GM23338 (cell line): Measurements from ENCODE around the gene TINAG. TPM values are rescaled to one million over a fixed set of nuclear protein-coding genes. Genes with fewer than 3 reads are reported as not detected.

Experiments used
- ATAC-seq: fragments of 200-7000 bp; cut with Tn5 transposase; 3 replicates; pipeline ENCODE4 v1.9.1; 2020
- DNase-seq: peaks from one replicate; pipeline ENCODE4 v3.0.0-alpha.2; 2015; ENCODE audit warnings: low spot score
- H2AFZ ChIP-seq: fragments of 200-600 bp; sonication (generic); 2 replicates; pipeline ENCODE4 v1.8.0; 2016; ENCODE audit warnings: antibody characterized with exemption, mild to moderate bottlenecking, moderate library complexity
- H3F3A ChIP-seq: fragments of 200-600 bp; sonication (generic); replicated peaks from 2 replicates; pipeline ENCODE4 v1.8.0; 2017; ENCODE audit warnings: antibody characterized with exemption, mixed run types, low read depth
- H3K27ac ChIP-seq: fragments of 200-600 bp; sonication (generic); 2 replicates; pipeline ENCODE4 v1.6.1; 2016; ENCODE audit warnings: low read depth
- H3K27me3 ChIP-seq: fragments of 200-600 bp; sonication (generic); 2 replicates; pipeline ENCODE4 v1.8.0; 2016; ENCODE audit warnings: mild to moderate bottlenecking, mixed run types, moderate library complexity; ENCODE audit not compliant: insufficient read depth
- H3K36me3 ChIP-seq: fragments of 200-600 bp; sonication (generic); 2 replicates; pipeline ENCODE4 v1.8.0; 2016; ENCODE audit warnings: mild to moderate bottlenecking; ENCODE audit not compliant: insufficient read depth
- H3K4me1 ChIP-seq: fragments of 200-600 bp; sonication (generic); 2 replicates; pipeline ENCODE4 v1.8.0; 2016; ENCODE audit warnings: mild to moderate bottlenecking, moderate library complexity; ENCODE audit not compliant: insufficient read depth
- H3K4me2 ChIP-seq: fragments of 200-600 bp; sonication (generic); 2 replicates; pipeline ENCODE4 v1.7.1; 2017; ENCODE audit warnings: mixed run types
- H3K4me3 ChIP-seq: fragments of 200-600 bp; sonication (generic); 2 replicates; pipeline ENCODE4 v1.6.1; 2016; ENCODE audit warnings: mixed run types
- H3K79me2 ChIP-seq: fragments of 200-600 bp; sonication (generic); replicated peaks from 2 replicates; pipeline ENCODE4 v1.8.0; 2017; ENCODE audit warnings: mild to moderate bottlenecking; ENCODE audit not compliant: insufficient read depth
- H3K9me2 ChIP-seq: fragments of 200-600 bp; sonication (generic); 2 replicates; pipeline ENCODE4 v1.8.0; 2017; ENCODE audit not compliant: insufficient read depth
- H4K20me1 ChIP-seq: fragments of 200-600 bp; sonication (generic); replicated peaks from 2 replicates; pipeline ENCODE4 v1.8.0; 2017; ENCODE audit warnings: mild to moderate bottlenecking; ENCODE audit not compliant: insufficient read depth
- H3K27ac Mint-ChIP-seq: 2 replicates; pipeline ENCODE4 v1.8.0; 2020; ENCODE audit warnings: inconsistent platforms, mild to moderate bottlenecking, moderate library complexity, mixed read lengths
- H3K27me3 Mint-ChIP-seq: 3 replicates; pipeline ENCODE4 v1.8.0; 2022; ENCODE audit warnings: low read depth, mild to moderate bottlenecking, moderate library complexity, mixed read lengths, inconsistent platforms; ENCODE audit not compliant: insufficient read depth, poor library complexity
- H3K36me3 Mint-ChIP-seq: 3 replicates; pipeline ENCODE4 v1.8.0; 2021; ENCODE audit warnings: low read depth, mild to moderate bottlenecking, inconsistent platforms, moderate library complexity, mixed read lengths
- H3K4me1 Mint-ChIP-seq: 3 replicates; pipeline ENCODE4 v1.8.0; 2020; ENCODE audit warnings: mild to moderate bottlenecking, inconsistent platforms, mixed read lengths
- H3K4me3 Mint-ChIP-seq: 3 replicates; pipeline ENCODE4 v1.8.0; 2021; ENCODE audit warnings: moderate library complexity, mild to moderate bottlenecking, inconsistent platforms, mixed read lengths
- H3K9me3 Mint-ChIP-seq: 3 replicates; pipeline ENCODE4 v1.8.0; 2020; ENCODE audit warnings: moderate library complexity, mild to moderate bottlenecking, inconsistent platforms, mixed read lengths
- CREB1 ChIP-seq: fragments of 250-450 bp; sonication (Bioruptor Pico); IDR thresholded peaks from 2 replicates; pipeline ENCODE4 v1.5.0; 2020; ENCODE audit warnings: low read depth, mild to moderate bottlenecking, moderate library complexity
- CTCF ChIP-seq, 2 experiments: fragments of 200-600 bp in 1 of 2; sonication (generic) in 1 of 2; conservative IDR thresholded peaks; 2 replicates each; pipeline versions ENCODE4 v1.5.1 to v1.6.1; 2016 to 2017; ENCODE audit warnings: antibody characterized with exemption in 2 of 2, low read depth in 2 of 2, mild to moderate bottlenecking in 2 of 2, moderate library complexity in 1 of 2
- ETS1 ChIP-seq: IDR thresholded peaks from 2 replicates; pipeline ENCODE4 v1.6.1; 2016; ENCODE audit warnings: antibody characterized with exemption
- EZH2 ChIP-seq: fragments of 200-600 bp; sonication (generic); IDR thresholded peaks from one replicate; pipeline ENCODE4 v1.8.0; 2017; ENCODE audit warnings: antibody characterized with exemption, mild to moderate bottlenecking, low read depth; ENCODE audit not compliant: unreplicated experiment
- EZH2phosphoT487 ChIP-seq: fragments of 200-600 bp; sonication (generic); IDR thresholded peaks from one replicate; pipeline ENCODE4 v1.8.1; 2018; ENCODE audit warnings: antibody characterized with exemption; ENCODE audit not compliant: unreplicated experiment
- JUNB ChIP-seq: IDR thresholded peaks from one replicate; pipeline ENCODE4 v1.6.1; 2016; ENCODE audit warnings: antibody characterized with exemption; ENCODE audit not compliant: unreplicated experiment
- NANOG ChIP-seq: IDR thresholded peaks from 2 replicates; pipeline ENCODE4 v1.6.1; 2016; ENCODE audit warnings: antibody characterized with exemption, borderline replicate concordance
- POLR2AphosphoS5 ChIP-seq: IDR thresholded peaks from 2 replicates; pipeline ENCODE4 v1.6.1; 2016; ENCODE audit warnings: antibody characterized with exemption, low read depth
- ZNF114 ChIP-seq: fragments of 250-450 bp; sonication (Bioruptor Pico); IDR thresholded peaks from 2 replicates; pipeline ENCODE4 v1.5.0; 2020; ENCODE audit warnings: mild to moderate bottlenecking, moderate library complexity
- ZNF331 ChIP-seq: fragments of 250-450 bp; sonication (Bioruptor Pico); IDR thresholded peaks from 2 replicates; pipeline ENCODE4 v1.5.0; 2020; ENCODE audit warnings: low read depth, mild to moderate bottlenecking, moderate library complexity
- ZNF462 ChIP-seq: fragments of 250-450 bp; sonication (Bioruptor Pico); IDR thresholded peaks from 2 replicates; pipeline ENCODE4 v1.5.0; 2020; ENCODE audit warnings: mild to moderate bottlenecking, moderate library complexity
- polyA plus RNA-seq: library from polyadenylated mRNA; unstranded; fragments of >200 nt; fragmentation: Nextera tagmentation; extraction: Ambion mirVana; gene quantifications from 2 replicates; pipeline ENCODE4 v1.2.1, GENCODE V29; 2016
- total RNA-seq: library from RNA; depleted of rRNA; stranded (reverse); fragments of >200 nt; shearing (Covaris generic); gene quantifications from 2 replicates; pipeline ENCODE4 v1.2.3, GENCODE V29; 2014

The TINAG gene
- total and polyA plus RNA-seq, 2 experiments from 2014 or later = not detected

GRCh38 chr6:54262499-54262898, 45.7 kb upstream of the TINAG start:
- no peak overlapping the region for H3K27ac ChIP-seq
- Mint-ChIP-seq H3K27me3 (no peaks in the 10 kb centered on the region), H3K9me3 (no peaks in the 10 kb centered on the region), H3K36me3 (no peaks in the 10 kb centered on the region), H3K27ac (no peak overlapping the region), H3K4me3 (peak overlapping the region; percentile 9; the same call in 1 of the 3 replicates), H3K4me1 (peaks cover 14% of the 10 kb centered on the region; the same call in 2 of the 3 replicates)
- H3K36me3 ChIP-seq = no peaks in the 10 kb centered on the region
- no peaks in the 10 kb centered on the region for H3K79me2 ChIP-seq
- DNase-seq (peak; percentile 72), ATAC-seq (peak; percentile 72)
- no peak overlapping the region for H2AFZ ChIP-seq
- peak; percentile 85 for TF ChIP-seq NANOG
- TF ChIP-seq ZNF331 (CRISPR knock-in tag) = no peak
- H3K4me2 ChIP-seq = peak overlapping the region; percentile 17
- no peaks in the 10 kb centered on the region for H3F3A ChIP-seq
- peaks cover 16% of the 10 kb centered on the region for H3K4me1 ChIP-seq
- H3K27me3 ChIP-seq = no peaks in the 10 kb centered on the region
- no peaks in the 10 kb centered on the region for H4K20me1 ChIP-seq
- H3K4me3 ChIP-seq = no peak overlapping the region
- H3K9me2 ChIP-seq = no peaks in the 10 kb centered on the region

GRCh38 chr6:54262971-54263370, 45.3 kb upstream of the TINAG start:
- H3K27ac Mint-ChIP-seq = no peak overlapping the region
- Histone ChIP-seq H3F3A (no peaks in the 10 kb centered on the region), H4K20me1 (no peaks in the 10 kb centered on the region), H3K4me3 (no peak overlapping the region), H3K27ac (no peak overlapping the region), H2AFZ (no peak overlapping the region), H3K4me2 (0 out of 2 replicates have a peak overlapping the region, but pooled peaks have one; percentile 17), H3K36me3 (no peaks in the 10 kb centered on the region), H3K4me1 (peaks cover 16% of the 10 kb centered on the region), H3K27me3 (no peaks in the 10 kb centered on the region), H3K9me2 (no peaks in the 10 kb centered on the region), H3K79me2 (no peaks in the 10 kb centered on the region)
- DNase-seq = no peak
- no peak for ATAC-seq
- no peaks in the 10 kb centered on the region for H3K9me3 Mint-ChIP-seq
- peaks cover 14% of the 10 kb centered on the region; the same call in 2 of the 3 replicates for H3K4me1 Mint-ChIP-seq
- no peak overlapping the region for H3K4me3 Mint-ChIP-seq
- H3K27me3 Mint-ChIP-seq = no peaks in the 10 kb centered on the region
- H3K36me3 Mint-ChIP-seq = no peaks in the 10 kb centered on the region
- TF ChIP-seq ETS1 (no peak), NANOG (no peak), JUNB (no peak), POLR2AphosphoS5 (no peak), ZNF462 (CRISPR knock-in tag) (no peak), ZNF331 (CRISPR knock-in tag) (no peak), CTCF (conservative IDR thresholded peaks at IDR 0.05; ENCODE audit: low read depth in 2 of 2) (no peak), EZH2phosphoT487 (no peak), ZNF114 (CRISPR knock-in tag) (no peak), EZH2 (no peak), CREB1 (no peak)
